Endothelial cell of umbilical vein (primary cell): ENCODE measurements around the gene VTI1A. TPM values are rescaled to one million over a fixed set of nuclear protein-coding genes. Genes with fewer than 3 reads are reported as not detected.

ENCODE experiments used
- BruUV-seq: library from RNA; stranded (reverse); fragments of 400-500 nt; replicated peaks from 2 replicates; lab custom pipeline; 2021; lab: Mats Ljungman, UMichigan
- CTCF ChIA-PET: fragments of 300-600, 350-600 bp; sonication (Branson Sonifier 250); formaldehyde crosslinking; loops from one replicate; lab custom pipeline; 2021; ENCODE audit warnings: antibody characterized with exemption, inconsistent platforms; lab: Charles Lee
- POLR2A ChIA-PET: fragments of 300-600, 350-600 bp; sonication (Branson Sonifier 250); formaldehyde crosslinking; loops from one replicate; lab custom pipeline; 2021; ENCODE audit warnings: antibody characterized with exemption, inconsistent platforms; lab: Charles Lee
- DNase-seq: peaks from one replicate; pipeline ENCODE4 v3.0.0-alpha.2; 2011; ENCODE audit warnings: low read depth, low spot score
- FAIRE-seq: peaks from 2 replicates; lab custom pipeline; 2011; peaks lifted over from hg19 to GRCh38; lab: Jason Lieb, UNC
- H2AFZ ChIP-seq: 2 replicates; pipeline ENCODE4 v1.6.0; 2012; ENCODE audit warnings: low read depth, low read length, control low read depth, inconsistent platforms
- H3K27ac ChIP-seq: 2 replicates; pipeline ENCODE4 v1.5.1; 2011; ENCODE audit warnings: low read depth, mild to moderate bottlenecking, control low read depth, low read length, moderate library complexity; ENCODE audit not compliant: insufficient read depth
- H3K27me3 ChIP-seq, 2 experiments: 2 replicates each; pipeline versions ENCODE4 v1.6.0 to v1.6.1; 2011; ENCODE audit warnings: low read length in 2 of 2, mixed read lengths in 1 of 2; ENCODE audit not compliant: control insufficient read depth in 2 of 2, insufficient read depth in 2 of 2
- H3K36me3 ChIP-seq, 2 experiments: 2 replicates in 1 of 2; 3 replicates in 1 of 2; pipeline ENCODE4 v1.5.1; 2011; ENCODE audit warnings: low read length in 2 of 2, mild to moderate bottlenecking in 1 of 2, moderate library complexity in 1 of 2; ENCODE audit not compliant: control insufficient read depth in 2 of 2, insufficient read depth in 2 of 2; ENCODE audit errors: extremely low read depth in 1 of 2
- H3K4me1 ChIP-seq: 3 replicates; pipeline ENCODE4 v1.5.1; 2011; ENCODE audit warnings: mild to moderate bottlenecking, low read length; ENCODE audit not compliant: control insufficient read depth, insufficient read depth; ENCODE audit errors: extremely low read depth
- H3K4me2 ChIP-seq: 2 replicates; pipeline ENCODE4 v1.6.1; 2011; ENCODE audit warnings: low read length, control low read depth, mixed read lengths; ENCODE audit not compliant: insufficient read depth
- H3K4me3 ChIP-seq, 3 experiments: fragments of 200-600 bp in 1 of 3; sonication (generic), shearing (Covaris generic) in 1 of 3; replicated peaks in 1 of 3; 2 replicates each; pipeline ENCODE4 v1.5.1; 2011 to 2016; ENCODE audit warnings: control low read depth in 3 of 3, low read length in 3 of 3, mild to moderate bottlenecking in 2 of 3, inconsistent platforms in 1 of 3, low read depth in 1 of 3, moderate library complexity in 1 of 3; ENCODE audit not compliant: insufficient read depth in 1 of 3
- H3K79me2 ChIP-seq: 2 replicates; pipeline ENCODE4 v1.6.0; 2012; ENCODE audit warnings: low read length, inconsistent platforms; ENCODE audit not compliant: control insufficient read depth, insufficient read depth
- H3K9ac ChIP-seq: replicated peaks from 2 replicates; pipeline ENCODE3; 2011; ENCODE audit warnings: low read length, control low read depth; ENCODE audit not compliant: insufficient read depth; ENCODE audit errors: extremely low read depth
- H3K9me1 ChIP-seq: replicated peaks from 3 replicates; pipeline ENCODE4 v1.6.0; 2011; ENCODE audit warnings: mild to moderate bottlenecking, low read length; ENCODE audit not compliant: control insufficient read depth, insufficient read depth; ENCODE audit errors: extremely low read depth
- H3K9me3 ChIP-seq: replicated peaks from 2 replicates; pipeline ENCODE4 v1.5.1; 2012; ENCODE audit warnings: low read length, inconsistent platforms; ENCODE audit not compliant: control insufficient read depth, insufficient read depth
- H4K20me1 ChIP-seq: replicated peaks from 2 replicates; pipeline ENCODE3; 2011; ENCODE audit warnings: mild to moderate bottlenecking, low read length; ENCODE audit not compliant: control insufficient read depth, insufficient read depth; ENCODE audit errors: extremely low read depth
- CTCF ChIP-seq, 2 donors: IDR thresholded peaks; 1 replicate in 1 of 2; 2 replicates in 1 of 2; pipeline ENCODE4 v1.5.1; 2011; ENCODE audit warnings: low read length in 2 of 2, mild to moderate bottlenecking in 2 of 2, moderate library complexity in 2 of 2, control low read depth in 1 of 2, inconsistent platforms in 1 of 2, low read depth in 1 of 2; ENCODE audit not compliant: insufficient read depth in 1 of 2; ENCODE audit errors: extremely low read depth in 1 of 2
- EZH2 ChIP-seq: IDR thresholded peaks from 2 replicates; pipeline ENCODE4 v1.6.1; 2012; ENCODE audit warnings: borderline replicate concordance, low read depth, mild to moderate bottlenecking, moderate library complexity, low read length, inconsistent platforms; ENCODE audit not compliant: severe bottlenecking
- FOS ChIP-seq: IDR thresholded peaks from 2 replicates; pipeline ENCODE4 v1.6.1; 2011; ENCODE audit warnings: mild to moderate bottlenecking, low read length, moderate library complexity, borderline replicate concordance; ENCODE audit not compliant: insufficient read depth
- GATA2 ChIP-seq: IDR thresholded peaks from 2 replicates; pipeline ENCODE4 v1.7.0; 2011; ENCODE audit warnings: low read depth, mild to moderate bottlenecking, moderate library complexity, mixed read lengths, low read length; ENCODE audit not compliant: insufficient read length, insufficient read depth
- JUN ChIP-seq: IDR thresholded peaks from 2 replicates; pipeline ENCODE4 v1.6.1; 2011; ENCODE audit warnings: borderline replicate concordance, low read depth; ENCODE audit not compliant: insufficient read length, insufficient read depth
- MAX ChIP-seq: IDR thresholded peaks from 2 replicates; pipeline ENCODE4 v1.6.1; 2011; ENCODE audit not compliant: insufficient read depth, insufficient read length
- MYC ChIP-seq: IDR thresholded peaks from one replicate; pipeline ENCODE4 v1.6.1; 2011; ENCODE audit warnings: mild to moderate bottlenecking, low read depth, low read length
- POLR2A ChIP-seq: IDR thresholded peaks from 2 replicates; pipeline ENCODE4 v1.6.1; 2012; ENCODE audit warnings: low read depth, mild to moderate bottlenecking, control low read depth, low read length
- POLR2AphosphoS5 ChIP-seq: IDR thresholded peaks from 2 replicates; pipeline ENCODE4 v1.6.1; 2012; ENCODE audit warnings: low read depth, mild to moderate bottlenecking, control low read depth, low read length, moderate library complexity; ENCODE audit not compliant: insufficient read depth
- dilution Hi-C: fragments of 300-500 bp; cut with MboI; formaldehyde crosslinking; loops from one replicate; pipeline ENCODE4 v1.15.0; 2019; ENCODE audit warnings: low sequenced_read_pairs; ENCODE audit not compliant: extremely low pct_ligation_motif_present
- intact Hi-C: fragments of 100-400 bp; cut with micrococcal nuclease; formaldehyde crosslinking; loops from one replicate; pipeline ENCODE4 v1.10.0; 2022
- polyA plus RNA-seq, 4 experiments: library from polyadenylated mRNA; depleted of rRNA in 3 of 4; stranded (reverse) in 3 of 4; unstranded in 1 of 4; fragments of >200 nt; gene quantifications; 2 replicates each; pipeline versions ENCODE4 v1.2.1 to v1.2.3, GENCODE V29; 2011 to 2012; ENCODE audit warnings: missing spikeins in 1 of 4
- total RNA-seq: library from RNA; stranded (reverse); gene quantifications from 2 replicates; pipeline ENCODE4 v1.2.3, GENCODE V29; 2021

VTI1A gene
- total and polyA plus RNA-seq, 2 donors (not counting 3 experiments of a cell fraction or from before 2014, with no cell fraction given) = 10.8 to 35.6 TPM

DNA sequence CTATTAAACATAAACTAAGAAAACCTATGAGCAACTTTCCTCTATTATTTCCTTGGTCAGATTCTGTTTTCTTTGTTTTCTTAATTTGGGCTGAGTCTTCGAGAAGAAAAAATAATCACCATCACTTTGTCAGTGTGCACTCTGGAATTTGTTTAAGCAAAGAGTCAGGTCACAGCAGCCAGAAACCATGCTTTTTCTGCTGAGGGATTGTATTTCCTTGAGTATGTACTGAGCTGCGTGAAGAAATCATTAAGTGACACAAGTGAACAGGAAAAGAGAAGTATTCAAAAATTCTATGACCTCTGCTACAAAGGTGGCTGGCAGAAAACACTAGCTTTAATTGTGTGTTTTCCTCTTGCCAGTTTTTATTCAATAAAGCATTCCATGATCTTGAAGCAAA, 249.6 kb downstream of the VTI1A start:
- no peaks in the 10 kb centered on the region for H3K79me2 ChIP-seq
- BruUV-seq = no TSS peak
- dilution Hi-C loops = no loop called here

More for the DNA sequence above, 249.6 kb downstream of the VTI1A start:
- TF ChIP-seq CTCF (IDR thresholded peaks at IDR 0.05; ENCODE audit: extremely low read depth in 1 of 2, insufficient read depth in 1 of 2, low read depth in 1 of 2, low read length in 2 of 2) (no peak), JUN (no peak), FOS (no peak), POLR2A (no peak), EZH2 (no peak), MYC (no peak), POLR2AphosphoS5 (no peak), GATA2 (no peak), MAX (no peak)
- no peaks in the 10 kb centered on the region for H3K36me3 ChIP-seq
- H2AFZ ChIP-seq = no peak overlapping the region
- H3K4me2 ChIP-seq = no peak overlapping the region
- no peak overlapping the region for H3K9ac ChIP-seq
- POLR2A ChIA-PET = no interaction called here
- no peaks in the 10 kb centered on the region for H3K9me1 ChIP-seq
- CTCF ChIA-PET = interaction anchor here (1.4 to 2.8 kb wide), 3 partner anchors 11 to 28 kb away, joined by 3 to 7 read pairs (median 3); no protein-coding TSS in a partner anchor
- no peaks in the 10 kb centered on the region for H3K27me3 ChIP-seq
- H3K9me3 ChIP-seq = no peaks in the 10 kb centered on the region
- intact Hi-C loops = no loop called here
- H3K4me3 ChIP-seq = no peak overlapping the region
- H3K27ac ChIP-seq = no peak overlapping the region
- H3K4me1 ChIP-seq = no peaks in the 10 kb centered on the region
- FAIRE-seq = no peak
- H4K20me1 ChIP-seq = no peaks in the 10 kb centered on the region
- DNase-seq = peak; percentile 14
